Measurements from ENCODE around the gene MMP14. TPM values are rescaled to one million over a fixed set of nuclear protein-coding genes. Genes with fewer than 3 reads are reported as not detected.

MMP14 gene
- total and polyA plus RNA-seq, 2 donors, result 21.2 to 69.5 TPM

DNA sequence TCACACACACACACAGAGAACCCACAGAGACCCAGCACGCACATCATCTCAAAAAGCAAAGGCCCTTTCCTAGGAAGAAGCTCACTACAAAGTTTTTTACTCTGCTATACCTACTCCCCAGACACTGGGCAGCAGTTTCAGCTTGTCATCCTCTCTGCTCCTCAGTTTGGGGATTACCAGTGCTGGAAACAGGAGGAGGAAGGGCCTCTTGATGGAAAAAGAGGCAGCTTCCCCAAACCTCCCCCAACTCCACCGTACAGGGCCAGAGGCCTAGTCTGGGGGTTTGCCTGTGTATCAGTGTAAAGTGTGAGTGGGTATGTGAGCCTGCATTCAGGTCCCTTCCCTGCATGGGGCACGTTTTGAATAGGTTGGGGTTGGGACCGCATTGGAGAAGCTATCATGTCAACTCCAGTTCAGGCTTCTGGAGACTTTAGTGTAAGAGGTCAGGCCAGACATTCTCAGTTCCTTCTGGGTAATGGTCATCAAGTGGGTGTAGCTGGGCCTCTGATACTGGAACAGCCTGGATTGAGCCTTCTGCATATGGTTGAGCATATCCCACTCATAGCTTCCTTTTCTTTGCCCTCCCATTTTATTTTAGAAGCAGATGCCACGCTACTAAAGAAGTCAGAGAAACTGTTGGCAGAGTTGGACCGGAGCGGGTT lies 47.8 kb downstream of the MMP14 start:
- Histone ChIP-seq H3K4me3 (ENCODE audit: low read length in 2 of 2) (no peak overlapping the region), H3K36me3 (ENCODE audit: control insufficient read depth in 2 of 2, insufficient read depth in 2 of 2, low read length in 1 of 2) (no peaks in the 10 kb centered on the region), H3K4me1 (ENCODE audit: control insufficient read depth in 2 of 2, insufficient read depth in 2 of 2, low read length in 2 of 2) (peaks cover 21 to 57% of the 10 kb centered on the region in 2 donors), H3K27ac (ENCODE audit: low read depth in 1 of 2, low read length in 1 of 2) (no peak overlapping the region), H3K9me3 (ENCODE audit: control insufficient read depth in 2 of 2, insufficient read depth in 1 of 2, low read length in 1 of 2) (no peaks in the 10 kb centered on the region), H3K27me3 (ENCODE audit: control insufficient read depth in 2 of 2, insufficient read depth in 1 of 2, low read length in 1 of 2) (peaks cover 3 to 62% of the 10 kb centered on the region in 2 donors)
- DNase-seq (ENCODE audit: low read depth in 6 of 9, low spot score in 9 of 9), result no peak
- WGBS, result 89% methylated on average over 7 of the region's 7 CpGs

DNA sequence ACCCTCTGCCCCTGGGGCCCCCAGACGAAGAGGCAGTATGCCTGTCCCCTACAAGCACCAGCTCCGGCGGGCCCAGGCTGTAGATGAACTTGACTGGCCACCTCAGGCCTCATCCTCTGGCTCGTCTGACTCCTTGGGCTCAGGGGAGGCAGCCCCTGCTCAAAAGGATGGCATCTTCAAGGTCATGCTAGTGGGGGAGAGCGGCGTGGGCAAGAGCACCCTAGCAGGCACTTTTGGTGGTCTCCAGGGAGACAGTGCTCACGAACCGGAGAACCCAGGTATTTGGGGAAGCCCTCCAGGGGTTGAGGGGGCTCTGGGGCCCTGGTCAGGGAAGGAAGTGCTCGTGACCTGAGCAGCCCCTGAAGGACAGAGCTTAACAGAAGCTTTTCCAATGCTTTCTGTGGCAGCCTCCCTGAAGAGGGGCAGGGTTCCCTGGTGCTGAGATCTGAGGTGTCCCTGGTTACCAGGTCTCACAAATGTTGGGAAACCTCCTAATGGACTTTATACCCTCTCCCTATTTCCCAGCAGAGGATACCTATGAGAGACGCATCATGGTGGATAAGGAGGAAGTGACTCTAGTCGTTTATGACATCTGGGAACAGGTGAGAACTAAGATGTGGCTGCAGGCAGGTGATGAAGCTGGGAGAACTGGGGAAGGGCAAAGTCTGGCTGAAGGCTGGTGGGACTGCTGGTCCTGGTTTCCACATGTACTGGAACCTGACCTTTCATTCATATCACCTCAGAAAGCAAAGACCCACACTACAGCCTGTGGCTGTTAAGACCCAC lies 48.5 kb downstream of the MMP14 start:
- no peak overlapping the region for H3K4me3 ChIP-seq (ENCODE audit: low read length in 2 of 2)
- peaks cover 21 to 57% of the 10 kb centered on the region in 2 donors for H3K4me1 ChIP-seq (ENCODE audit: control insufficient read depth in 2 of 2, insufficient read depth in 2 of 2, low read length in 2 of 2)
- peaks cover 3 to 62% of the 10 kb centered on the region in 2 donors for H3K27me3 ChIP-seq (ENCODE audit: control insufficient read depth in 2 of 2, insufficient read depth in 1 of 2, low read length in 1 of 2)
- H3K27ac ChIP-seq (ENCODE audit: low read depth in 1 of 2, low read length in 1 of 2), result no peak overlapping the region
- WGBS, result 91% methylated on average over 11 of the region's 11 CpGs
- no peaks in the 10 kb centered on the region for H3K9me3 ChIP-seq (ENCODE audit: control insufficient read depth in 2 of 2, insufficient read depth in 1 of 2, low read length in 1 of 2)
- no peaks in the 10 kb centered on the region for H3K36me3 ChIP-seq (ENCODE audit: control insufficient read depth in 2 of 2, insufficient read depth in 2 of 2, low read length in 1 of 2)
- DNase-seq (ENCODE audit: low read depth in 6 of 9, low spot score in 9 of 9), result no peak

DNA sequence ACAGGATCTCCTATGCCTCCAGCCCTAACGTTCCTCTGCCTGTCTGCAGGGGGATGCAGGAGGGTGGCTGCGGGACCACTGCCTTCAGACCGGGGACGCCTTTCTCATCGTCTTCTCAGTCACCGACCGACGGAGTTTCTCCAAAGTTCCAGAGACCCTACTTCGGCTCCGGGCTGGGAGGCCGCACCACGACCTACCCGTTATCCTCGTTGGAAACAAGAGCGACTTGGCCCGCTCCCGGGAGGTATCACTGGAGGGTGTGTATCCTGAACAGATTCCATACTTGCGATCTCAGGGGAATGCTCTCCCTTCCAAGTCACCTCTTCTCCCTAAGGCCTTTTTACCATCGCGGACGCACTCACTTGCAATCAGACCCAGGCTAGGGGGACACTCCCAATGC lies 49.6 kb downstream of the MMP14 start:
- 97% methylated on average over 21 of the region's 21 CpGs for WGBS
- Histone ChIP-seq H3K27ac (ENCODE audit: low read depth in 1 of 2, low read length in 1 of 2) (no peak overlapping the region), H3K9me3 (ENCODE audit: control insufficient read depth in 2 of 2, insufficient read depth in 1 of 2, low read length in 1 of 2) (no peaks in the 10 kb centered on the region), H3K27me3 (ENCODE audit: control insufficient read depth in 2 of 2, insufficient read depth in 1 of 2, low read length in 1 of 2) (peaks cover 3 to 62% of the 10 kb centered on the region in 2 donors), H3K4me3 (ENCODE audit: low read length in 2 of 2) (no peak overlapping the region), H3K4me1 (ENCODE audit: control insufficient read depth in 2 of 2, insufficient read depth in 2 of 2, low read length in 2 of 2) (peaks cover 21 to 57% of the 10 kb centered on the region in 2 donors), H3K36me3 (ENCODE audit: control insufficient read depth in 2 of 2, insufficient read depth in 2 of 2, low read length in 1 of 2) (no peaks in the 10 kb centered on the region)
- no peak for DNase-seq (ENCODE audit: low read depth in 6 of 9, low spot score in 9 of 9)

DNA sequence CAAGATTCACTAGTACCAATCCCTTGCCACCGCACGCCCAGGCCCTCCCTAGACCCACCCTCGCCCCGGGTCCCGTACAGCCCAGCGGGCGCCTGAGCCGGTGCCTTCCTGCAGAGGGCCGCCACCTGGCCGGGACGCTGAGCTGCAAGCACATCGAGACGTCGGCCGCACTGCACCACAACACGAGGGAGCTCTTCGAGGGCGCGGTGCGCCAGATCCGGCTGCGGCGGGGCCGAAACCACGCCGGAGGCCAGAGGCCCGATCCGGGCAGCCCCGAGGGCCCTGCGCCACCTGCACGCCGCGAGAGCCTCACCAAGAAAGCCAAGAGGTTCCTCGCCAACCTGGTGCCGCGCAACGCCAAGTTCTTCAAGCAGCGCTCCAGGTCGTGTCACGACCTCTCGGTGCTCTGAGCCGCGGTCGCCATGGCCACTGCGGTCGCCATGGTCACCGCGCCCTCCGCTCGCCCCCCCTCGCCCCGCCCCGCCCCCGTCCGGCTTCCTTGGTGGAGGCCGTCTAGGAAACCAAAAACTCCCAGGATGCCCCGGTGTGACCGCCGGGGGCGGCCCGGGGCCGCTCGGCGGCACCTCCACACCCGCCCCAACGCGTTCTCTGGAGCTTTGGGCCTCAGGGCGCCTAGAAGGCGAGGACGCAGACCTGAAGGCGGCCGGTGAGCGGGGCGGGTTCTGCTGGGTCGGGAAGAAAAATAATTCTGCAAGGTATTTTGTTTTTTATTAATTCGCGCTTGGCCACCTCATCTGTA lies 50.3 kb downstream of the MMP14 start:
- Histone ChIP-seq H3K36me3 (ENCODE audit: control insufficient read depth in 2 of 2, insufficient read depth in 2 of 2, low read length in 1 of 2) (no peaks in the 10 kb centered on the region), H3K4me1 (ENCODE audit: control insufficient read depth in 2 of 2, insufficient read depth in 2 of 2, low read length in 2 of 2) (peaks cover 21 to 57% of the 10 kb centered on the region in 2 donors), H3K27me3 (ENCODE audit: control insufficient read depth in 2 of 2, insufficient read depth in 1 of 2, low read length in 1 of 2) (peaks cover 3 to 62% of the 10 kb centered on the region in 2 donors), H3K4me3 (ENCODE audit: low read length in 2 of 2) (peak overlapping the region; percentile 36 to 50), H3K27ac (ENCODE audit: low read depth in 1 of 2, low read length in 1 of 2) (peak overlapping the region in 1 of 2 donors; percentile 62), H3K9me3 (ENCODE audit: control insufficient read depth in 2 of 2, insufficient read depth in 1 of 2, low read length in 1 of 2) (no peaks in the 10 kb centered on the region)
- peak in 5 of 9 donors; percentile 34 to 76 (median 55) for DNase-seq (ENCODE audit: low read depth in 6 of 9, low spot score in 9 of 9)
- 4% methylated on average over 77 of the region's 77 CpGs for WGBS

DNA sequence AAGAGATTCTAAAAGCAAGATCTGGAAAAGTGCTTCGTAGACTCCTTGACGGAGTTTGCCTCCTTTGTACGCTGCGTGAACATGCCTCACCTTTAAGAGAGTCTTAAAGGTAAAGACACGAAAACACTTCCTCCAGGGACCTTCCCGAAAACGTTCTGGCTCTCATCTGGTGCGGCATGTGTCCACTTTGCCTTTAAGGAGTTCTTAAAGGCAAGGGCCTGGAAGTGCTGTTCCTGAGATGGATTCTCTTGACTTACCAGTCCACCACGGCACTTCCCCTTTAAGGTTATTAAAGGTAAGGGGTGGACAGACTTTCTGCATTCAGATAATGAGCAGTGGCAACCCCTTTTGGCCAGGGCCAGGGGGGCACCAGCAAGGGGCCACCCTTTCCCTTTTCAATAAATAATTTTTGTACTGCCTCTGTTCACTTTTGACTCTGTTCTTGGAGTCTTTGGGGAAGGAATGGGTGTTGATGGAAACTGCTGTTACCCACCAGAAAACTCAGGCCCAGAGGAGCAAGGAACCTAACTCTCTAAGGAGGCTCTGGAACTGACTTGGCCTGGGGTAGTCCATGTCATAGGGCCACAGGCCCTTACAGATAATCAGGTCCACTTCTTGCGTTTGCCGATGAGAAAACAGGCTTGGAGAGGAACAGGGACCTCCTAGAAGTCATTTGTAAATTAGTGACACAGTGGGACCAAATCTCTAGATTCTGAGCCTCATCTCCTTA lies 51.0 kb downstream of the MMP14 start:
- 37% methylated on average over 11 of the region's 11 CpGs for WGBS
- peak in 3 of 9 donors; percentile 27 to 60 (median 34) for DNase-seq (ENCODE audit: low read depth in 6 of 9, low spot score in 9 of 9)
- peak overlapping the region; percentile 36 to 50 for H3K4me3 ChIP-seq (ENCODE audit: low read length in 2 of 2)
- no peaks in the 10 kb centered on the region for H3K36me3 ChIP-seq (ENCODE audit: control insufficient read depth in 2 of 2, insufficient read depth in 2 of 2, low read length in 1 of 2)
- no peaks in the 10 kb centered on the region for H3K9me3 ChIP-seq (ENCODE audit: control insufficient read depth in 2 of 2, insufficient read depth in 1 of 2, low read length in 1 of 2)
- H3K27me3 ChIP-seq (ENCODE audit: control insufficient read depth in 2 of 2, insufficient read depth in 1 of 2, low read length in 1 of 2), result peaks cover 3 to 55% of the 10 kb centered on the region in 2 donors
- H3K27ac ChIP-seq (ENCODE audit: low read depth in 1 of 2, low read length in 1 of 2), result peak overlapping the region; percentile 74 to 79
- H3K4me1 ChIP-seq (ENCODE audit: control insufficient read depth in 2 of 2, insufficient read depth in 2 of 2, low read length in 2 of 2), result peaks cover 21 to 51% of the 10 kb centered on the region in 2 donors

DNA sequence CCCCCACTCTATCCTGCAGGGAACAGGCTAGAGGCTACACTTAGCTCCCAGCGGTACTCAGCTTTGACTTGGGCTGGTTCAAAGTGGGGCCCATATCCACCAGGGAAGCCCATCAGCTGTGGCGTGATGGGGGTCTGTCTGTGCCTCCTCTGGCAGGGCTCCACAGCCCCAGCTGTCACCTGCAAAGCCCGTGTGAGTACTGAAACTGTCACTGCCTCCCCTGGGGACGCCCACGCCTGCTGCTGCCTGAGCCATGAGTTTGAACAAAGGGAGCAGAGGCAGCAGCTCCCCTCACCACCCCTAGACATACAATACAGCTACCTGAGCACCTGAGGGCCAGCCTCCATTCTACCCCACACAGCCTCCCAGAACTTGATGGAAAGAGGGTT lies 51.6 kb downstream of the MMP14 start:
- H3K4me1 ChIP-seq (ENCODE audit: control insufficient read depth in 2 of 2, insufficient read depth in 2 of 2, low read length in 2 of 2), result peaks cover 21 to 47% of the 10 kb centered on the region in 2 donors
- H3K4me3 ChIP-seq (ENCODE audit: low read length in 2 of 2), result peak overlapping the region; percentile 36 to 50
- peak in 6 of 9 donors; percentile 42 to 87 (median 70) for DNase-seq (ENCODE audit: low read depth in 6 of 9, low spot score in 9 of 9)
- no peaks in the 10 kb centered on the region for H3K9me3 ChIP-seq (ENCODE audit: control insufficient read depth in 2 of 2, insufficient read depth in 1 of 2, low read length in 1 of 2)
- 35% methylated on average over 5 of the region's 5 CpGs for WGBS
- H3K27ac ChIP-seq (ENCODE audit: low read depth in 1 of 2, low read length in 1 of 2), result peak overlapping the region; percentile 74 to 88
- no peaks in the 10 kb centered on the region for H3K36me3 ChIP-seq (ENCODE audit: control insufficient read depth in 2 of 2, insufficient read depth in 2 of 2, low read length in 1 of 2)
- H3K27me3 ChIP-seq (ENCODE audit: control insufficient read depth in 2 of 2, insufficient read depth in 1 of 2, low read length in 1 of 2), result peaks cover 3 to 51% of the 10 kb centered on the region in 2 donors

DNA sequence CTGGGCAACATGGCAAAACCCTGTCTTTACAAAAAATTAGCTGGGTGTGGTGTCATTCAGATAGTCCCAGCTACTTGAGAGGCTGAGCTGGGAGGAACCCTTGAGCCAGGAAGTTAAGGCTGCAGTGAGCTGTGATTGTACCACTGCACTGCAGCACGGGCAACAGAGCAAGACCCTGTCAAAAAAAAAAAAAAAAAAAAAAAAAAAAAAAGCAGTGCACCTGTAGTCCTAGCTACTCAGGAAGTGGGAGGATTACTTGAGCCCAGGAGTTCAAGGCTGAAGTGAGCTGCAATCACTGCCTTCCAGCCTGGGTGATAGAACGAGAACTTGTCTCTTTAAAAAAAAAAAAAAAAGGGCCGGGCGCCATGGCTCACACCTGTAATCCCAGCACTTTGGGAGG lies 52.3 kb downstream of the MMP14 start:
- no peak overlapping the region for H3K4me3 ChIP-seq (ENCODE audit: low read length in 2 of 2)
- no peaks in the 10 kb centered on the region for H3K36me3 ChIP-seq (ENCODE audit: control insufficient read depth in 2 of 2, insufficient read depth in 2 of 2, low read length in 1 of 2)
- DNase-seq (ENCODE audit: low read depth in 6 of 9, low spot score in 9 of 9), result peak in 4 of 9 donors; percentile 34 to 61 (median 42)
- peak overlapping the region in 1 of 2 donors; percentile 74 for H3K27ac ChIP-seq (ENCODE audit: low read depth in 1 of 2, low read length in 1 of 2)
- 68% methylated on average over 4 of the region's 4 CpGs for WGBS
- H3K9me3 ChIP-seq (ENCODE audit: control insufficient read depth in 2 of 2, insufficient read depth in 1 of 2, low read length in 1 of 2), result no peaks in the 10 kb centered on the region
- H3K4me1 ChIP-seq (ENCODE audit: control insufficient read depth in 2 of 2, insufficient read depth in 2 of 2, low read length in 2 of 2), result peaks cover 21 to 40% of the 10 kb centered on the region in 2 donors
- peaks cover 3 to 45% of the 10 kb centered on the region in 2 donors for H3K27me3 ChIP-seq (ENCODE audit: control insufficient read depth in 2 of 2, insufficient read depth in 1 of 2, low read length in 1 of 2)

DNA sequence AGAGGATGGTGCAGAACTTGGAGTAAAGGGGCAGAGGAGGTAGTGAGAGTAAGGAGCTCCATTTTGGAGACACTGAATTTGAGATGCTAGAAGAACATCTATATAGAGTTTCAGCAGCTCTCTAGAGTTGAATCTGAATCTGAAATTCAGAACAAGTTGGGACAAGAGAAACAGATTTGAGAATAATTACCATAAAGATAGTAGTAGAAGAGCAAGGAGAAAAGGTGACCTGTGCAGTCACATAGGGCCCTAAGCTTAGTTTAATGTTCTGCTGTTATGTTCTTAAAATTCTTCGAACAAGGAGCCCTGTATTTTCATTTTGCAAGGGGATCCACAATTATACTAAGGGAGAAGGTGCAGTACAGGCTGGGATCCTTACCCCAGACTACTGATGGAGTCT lies 54.0 kb downstream of the MMP14 start:
- 93% methylated on average over 1 of the region's 1 CpG for WGBS

More for the DNA sequence above, 54.0 kb downstream of the MMP14 start:
- peaks cover 0 to 4% of the 10 kb centered on the region in 2 donors for H3K36me3 ChIP-seq (ENCODE audit: control insufficient read depth in 2 of 2, insufficient read depth in 2 of 2, low read length in 1 of 2)
- H3K4me3 ChIP-seq (ENCODE audit: low read length in 2 of 2), result no peak overlapping the region
- no peak for DNase-seq (ENCODE audit: low read depth in 6 of 9, low spot score in 9 of 9)
- H3K27me3 ChIP-seq (ENCODE audit: control insufficient read depth in 2 of 2, insufficient read depth in 1 of 2, low read length in 1 of 2), result peaks cover 3 to 27% of the 10 kb centered on the region in 2 donors
- peaks cover 21 to 31% of the 10 kb centered on the region in 2 donors for H3K4me1 ChIP-seq (ENCODE audit: control insufficient read depth in 2 of 2, insufficient read depth in 2 of 2, low read length in 2 of 2)
- no peaks in the 10 kb centered on the region for H3K9me3 ChIP-seq (ENCODE audit: control insufficient read depth in 2 of 2, insufficient read depth in 1 of 2, low read length in 1 of 2)
- H3K27ac ChIP-seq (ENCODE audit: low read depth in 1 of 2, low read length in 1 of 2), result no peak overlapping the region

Measured in thymus (tissue), 11 donors.